Measurements from ENCODE around the gene BGN.

BGN gene

GRCh38 chrX:153494541-153495361 is at the start of gene BGN:
Gene BGN (plus strand): TSS chrX:153494980. CDS start chrX:153504632, 9,652 bp downstream.
- Mint-ChIP-seq H3K4me1 (ENCODE audit: low read depth) (peaks cover 6% of the 10 kb centered on the region), H3K4me3 (no peak within 1 kb of the TSS), H3K27ac (no peak within 1 kb of the TSS), H3K36me3 (ENCODE audit: low read depth) (no peaks in the 10 kb centered on the region), H3K9me3 (no peaks in the 10 kb centered on the region), H3K27me3 (peaks cover 31% of the 10 kb centered on the region)
- intact Hi-C loops (cut with micrococcal nuclease), result no loop called here

- no peaks in the 10 kb centered on the region for H3K4me1 Mint-ChIP-seq (ENCODE audit: low read depth)
- H3K27ac Mint-ChIP-seq, result no peak overlapping the region
- H3K9me3 Mint-ChIP-seq, result no peaks in the 10 kb centered on the region
- intact Hi-C loops (cut with micrococcal nuclease), result no loop called here
- H3K36me3 Mint-ChIP-seq (ENCODE audit: low read depth), result peaks cover 25% of the 10 kb centered on the region
- H3K27me3 Mint-ChIP-seq, result no peaks in the 10 kb centered on the region
- H3K4me3 Mint-ChIP-seq, result no peak overlapping the region
These were observed 49.5 kb upstream of the BGN start for GRCh38 chrX:153445106-153445855.

- Mint-ChIP-seq H3K4me3 (no peak within 1 kb of the TSS), H3K36me3 (ENCODE audit: low read depth) (peaks cover 33% of the 10 kb centered on the region), H3K27ac (no peak within 1 kb of the TSS), H3K4me1 (ENCODE audit: low read depth) (no peaks in the 10 kb centered on the region), H3K27me3 (no peaks in the 10 kb centered on the region), H3K9me3 (no peaks in the 10 kb centered on the region)
- intact Hi-C loops (cut with micrococcal nuclease), result no loop called here
These were observed 48.7 kb upstream of the BGN start, which contains the start of gene TREX2 for GRCh38 chrX:153445856-153446635. Gene TREX2 (minus strand): TSS chrX:153446056. CDS start chrX:153445430, 626 bp downstream.

- intact Hi-C loops (cut with micrococcal nuclease), result no loop called here
- Mint-ChIP-seq H3K27me3 (no peaks in the 10 kb centered on the region), H3K4me1 (ENCODE audit: low read depth) (no peaks in the 10 kb centered on the region), H3K36me3 (ENCODE audit: low read depth) (peaks cover 38% of the 10 kb centered on the region), H3K4me3 (no peak overlapping the region), H3K9me3 (no peaks in the 10 kb centered on the region), H3K27ac (no peak overlapping the region)
These were observed 48.2 kb upstream of the BGN start for GRCh38 chrX:153446636-153446936.

- no peaks in the 10 kb centered on the region for H3K4me1 Mint-ChIP-seq (ENCODE audit: low read depth)
- H3K9me3 Mint-ChIP-seq, result no peaks in the 10 kb centered on the region
- H3K4me3 Mint-ChIP-seq, result no peak overlapping the region
- intact Hi-C loops (cut with micrococcal nuclease), result no loop called here
- no peaks in the 10 kb centered on the region for H3K27me3 Mint-ChIP-seq
- H3K27ac Mint-ChIP-seq, result no peak overlapping the region
- peaks cover 43% of the 10 kb centered on the region for H3K36me3 Mint-ChIP-seq (ENCODE audit: low read depth)
These were observed 47.7 kb upstream of the BGN start for GRCh38 chrX:153446950-153447580.

GRCh38 chrX:153447581-153447960 is 47.2 kb upstream of the BGN start:
- Mint-ChIP-seq H3K36me3 (ENCODE audit: low read depth) (peaks cover 44% of the 10 kb centered on the region), H3K27me3 (no peaks in the 10 kb centered on the region), H3K9me3 (no peaks in the 10 kb centered on the region), H3K4me3 (no peak overlapping the region), H3K27ac (no peak overlapping the region), H3K4me1 (ENCODE audit: low read depth) (no peaks in the 10 kb centered on the region)
- intact Hi-C loops (cut with micrococcal nuclease), result no loop called here

GRCh38 chrX:153448556-153449367 is 46.0 kb upstream of the BGN start:
- no peaks in the 10 kb centered on the region for H3K4me1 Mint-ChIP-seq (ENCODE audit: low read depth)
- no peaks in the 10 kb centered on the region for H3K27me3 Mint-ChIP-seq
- intact Hi-C loops (cut with micrococcal nuclease), result no loop called here
- H3K36me3 Mint-ChIP-seq (ENCODE audit: low read depth), result peaks cover 53% of the 10 kb centered on the region
- H3K27ac Mint-ChIP-seq, result no peak overlapping the region
- no peaks in the 10 kb centered on the region for H3K9me3 Mint-ChIP-seq
- no peak overlapping the region for H3K4me3 Mint-ChIP-seq

- H3K27ac Mint-ChIP-seq, result no peak overlapping the region
- H3K9me3 Mint-ChIP-seq, result no peaks in the 10 kb centered on the region
- no peaks in the 10 kb centered on the region for H3K27me3 Mint-ChIP-seq
- intact Hi-C loops (cut with micrococcal nuclease), result no loop called here
- H3K4me1 Mint-ChIP-seq (ENCODE audit: low read depth), result no peaks in the 10 kb centered on the region
- H3K4me3 Mint-ChIP-seq, result no peak overlapping the region
- H3K36me3 Mint-ChIP-seq (ENCODE audit: low read depth), result peaks cover 60% of the 10 kb centered on the region
These were observed 45.2 kb upstream of the BGN start for GRCh38 chrX:153449368-153450113.

GRCh38 chrX:153450114-153450948 is 44.4 kb upstream of the BGN start:
- no peak overlapping the region for H3K4me3 Mint-ChIP-seq
- no peaks in the 10 kb centered on the region for H3K4me1 Mint-ChIP-seq (ENCODE audit: low read depth)
- no peaks in the 10 kb centered on the region for H3K27me3 Mint-ChIP-seq
- no peak overlapping the region for H3K27ac Mint-ChIP-seq
- no peaks in the 10 kb centered on the region for H3K9me3 Mint-ChIP-seq
- peaks cover 68% of the 10 kb centered on the region for H3K36me3 Mint-ChIP-seq (ENCODE audit: low read depth)
- intact Hi-C loops (cut with micrococcal nuclease), result no loop called here

- intact Hi-C loops (cut with micrococcal nuclease), result no loop called here
- Mint-ChIP-seq H3K9me3 (no peaks in the 10 kb centered on the region), H3K36me3 (ENCODE audit: low read depth) (peaks cover 74% of the 10 kb centered on the region), H3K27me3 (no peaks in the 10 kb centered on the region), H3K4me3 (no peak overlapping the region), H3K4me1 (ENCODE audit: low read depth) (no peaks in the 10 kb centered on the region), H3K27ac (no peak overlapping the region)
These were observed 43.9 kb upstream of the BGN start for GRCh38 chrX:153450949-153451277.

GRCh38 chrX:153454901-153455550 is 39.8 kb upstream of the BGN start:
- Mint-ChIP-seq H3K36me3 (ENCODE audit: low read depth) (peaks cover 92% of the 10 kb centered on the region), H3K4me3 (no peak overlapping the region), H3K4me1 (ENCODE audit: low read depth) (no peaks in the 10 kb centered on the region), H3K27me3 (no peaks in the 10 kb centered on the region), H3K27ac (no peak overlapping the region), H3K9me3 (no peaks in the 10 kb centered on the region)
- intact Hi-C loops (cut with micrococcal nuclease), result no loop called here

GRCh38 chrX:153455571-153455970 is 39.2 kb upstream of the BGN start:
- Mint-ChIP-seq H3K4me1 (ENCODE audit: low read depth) (no peaks in the 10 kb centered on the region), H3K4me3 (no peak overlapping the region), H3K27ac (no peak overlapping the region), H3K27me3 (no peaks in the 10 kb centered on the region), H3K9me3 (no peaks in the 10 kb centered on the region), H3K36me3 (ENCODE audit: low read depth) (peaks cover 92% of the 10 kb centered on the region)
- intact Hi-C loops (cut with micrococcal nuclease), result no loop called here

Measured in dendritic cell treated with granulocyte-macrophage colony-stimulating factor and Interleukin-4, amounts not matched to agents 40 ng/mL and 50 ng/mL, for 4 days (primary cell).